NCI-H128 (cell line): ENCODE results near the gene MUC3A.
"Not testable (repeated sequence)": the region's sequence is repeated elsewhere in the genome, so short reads cannot be mapped to it uniquely, and the experiment has no call there.

ENCODE experiments used
- DNase-seq: peaks from one replicate; lab custom pipeline; 2025; ENCODE audit not compliant: unreplicated experiment; lab: John Stamatoyannopoulos, UW

The MUC3A gene, protein sequence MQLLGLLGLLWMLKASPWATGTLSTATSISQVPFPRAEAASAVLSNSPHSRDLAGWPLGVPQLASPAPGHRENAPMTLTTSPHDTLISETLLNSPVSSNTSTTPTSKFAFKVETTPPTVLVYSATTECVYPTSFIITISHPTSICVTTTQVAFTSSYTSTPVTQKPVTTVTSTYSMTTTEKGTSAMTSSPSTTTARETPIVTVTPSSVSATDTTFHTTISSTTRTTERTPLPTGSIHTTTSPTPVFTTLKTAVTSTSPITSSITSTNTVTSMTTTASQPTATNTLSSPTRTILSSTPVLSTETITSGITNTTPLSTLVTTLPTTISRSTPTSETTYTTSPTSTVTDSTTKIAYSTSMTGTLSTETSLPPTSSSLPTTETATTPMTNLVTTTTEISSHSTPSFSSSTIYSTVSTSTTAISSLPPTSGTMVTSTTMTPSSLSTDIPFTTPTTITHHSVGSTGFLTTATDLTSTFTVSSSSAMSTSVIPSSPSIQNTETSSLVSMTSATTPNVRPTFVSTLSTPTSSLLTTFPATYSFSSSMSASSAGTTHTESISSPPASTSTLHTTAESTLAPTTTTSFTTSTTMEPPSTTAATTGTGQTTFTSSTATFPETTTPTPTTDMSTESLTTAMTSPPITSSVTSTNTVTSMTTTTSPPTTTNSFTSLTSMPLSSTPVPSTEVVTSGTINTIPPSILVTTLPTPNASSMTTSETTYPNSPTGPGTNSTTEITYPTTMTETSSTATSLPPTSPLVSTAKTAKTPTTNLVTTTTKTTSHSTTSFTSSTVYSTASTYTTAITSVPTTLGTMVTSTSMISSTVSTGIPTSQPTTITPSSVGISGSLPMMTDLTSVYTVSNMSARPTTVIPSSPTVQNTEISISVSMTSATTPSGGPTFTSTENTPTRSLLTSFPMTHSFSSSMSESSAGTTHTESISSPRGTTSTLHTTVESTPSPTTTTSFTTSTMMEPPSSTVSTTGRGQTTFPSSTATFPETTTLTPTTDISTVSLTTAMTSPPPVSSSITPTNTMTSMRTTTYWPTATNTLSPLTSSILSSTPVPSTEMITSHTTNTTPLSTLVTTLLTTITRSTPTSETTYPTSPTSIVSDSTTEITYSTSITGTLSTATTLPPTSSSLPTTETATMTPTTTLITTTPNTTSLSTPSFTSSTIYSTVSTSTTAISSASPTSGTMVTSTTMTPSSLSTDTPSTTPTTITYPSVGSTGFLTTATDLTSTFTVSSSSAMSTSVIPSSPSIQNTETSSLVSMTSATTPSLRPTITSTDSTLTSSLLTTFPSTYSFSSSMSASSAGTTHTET (N-terminal part only)

DNA sequence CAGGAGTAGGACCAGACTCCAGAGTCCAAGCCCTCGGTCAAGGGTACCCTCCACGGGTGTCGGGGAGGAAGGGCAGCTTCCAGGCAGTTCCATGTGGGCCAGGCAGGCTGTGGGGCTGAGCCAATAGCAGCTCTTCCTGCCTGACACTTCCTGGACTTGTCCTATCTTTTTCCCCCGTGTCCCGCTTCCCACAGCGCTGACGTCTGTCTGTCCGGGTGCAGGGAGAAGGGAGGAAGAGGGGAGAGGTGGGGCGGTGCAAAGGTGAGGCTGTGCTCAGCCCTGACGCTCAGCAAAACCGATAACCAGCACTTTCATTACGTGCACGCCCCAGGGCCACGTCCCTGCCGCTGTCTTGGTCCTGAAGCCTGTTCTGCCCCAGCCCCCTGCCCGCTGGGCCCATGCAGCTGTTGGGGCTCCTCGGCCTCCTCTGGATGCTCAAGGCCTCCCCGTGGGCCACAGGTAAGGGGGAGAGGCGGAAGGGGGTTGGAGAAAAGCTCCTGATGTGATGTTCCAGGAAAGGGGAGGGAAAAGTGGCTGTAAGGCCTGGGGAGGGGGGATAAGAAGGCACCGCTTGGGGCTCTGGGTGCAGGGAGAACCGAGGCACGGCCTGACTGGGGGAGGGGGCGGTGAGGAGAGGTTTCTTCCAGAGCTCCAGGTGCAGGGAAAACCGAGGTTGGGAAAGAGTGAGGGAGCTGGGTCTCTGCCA is at the start of gene MUC3A:
MUC3A (plus strand) TSS at position 308 of the 706 bp plus-strand sequence; CDS start at position 399, 91 bp downstream.
- no peak for DNase-seq

DNA sequence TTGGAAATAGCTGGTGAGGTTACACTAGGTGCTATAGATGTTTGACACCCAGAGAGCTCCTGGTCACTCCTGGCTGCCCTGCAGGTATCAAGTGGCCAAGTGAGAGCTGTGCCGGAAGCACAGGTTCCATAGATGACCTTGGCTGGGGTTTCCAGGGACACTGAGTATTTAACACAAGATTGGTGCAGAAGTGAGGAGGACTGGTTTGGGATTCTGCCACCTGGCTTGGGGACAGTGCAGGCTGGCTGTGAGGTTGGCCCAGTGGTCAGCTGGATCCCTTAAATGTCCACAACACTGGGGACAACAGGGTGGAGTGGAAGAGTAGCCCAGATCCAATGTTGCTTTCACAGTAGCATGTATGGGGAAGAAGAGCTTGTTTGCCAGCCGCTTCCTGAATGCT is 48.4 kb upstream of the MUC3A start:
- no peak for DNase-seq

DNA sequence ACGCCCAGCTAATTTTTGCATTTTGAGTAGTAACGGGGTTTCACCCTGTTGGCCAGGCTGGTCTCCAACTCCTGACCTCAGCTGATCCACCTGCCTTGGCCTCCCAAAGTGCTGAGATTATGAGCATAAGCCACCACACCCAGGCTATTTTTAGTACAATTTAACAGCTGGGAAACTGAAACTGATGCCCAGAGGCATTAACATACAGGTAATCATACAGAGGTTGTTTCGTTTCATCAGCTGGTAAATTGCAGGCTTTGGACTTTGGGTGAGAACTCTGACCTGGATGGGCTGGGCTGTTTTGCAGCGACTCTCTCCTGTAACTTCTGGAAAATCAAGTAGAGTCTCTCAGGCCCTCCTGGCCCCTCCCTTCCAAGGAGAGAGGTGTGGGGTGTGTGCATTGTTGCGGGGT is 47.4 kb upstream of the MUC3A start:
- no peak for DNase-seq

DNA sequence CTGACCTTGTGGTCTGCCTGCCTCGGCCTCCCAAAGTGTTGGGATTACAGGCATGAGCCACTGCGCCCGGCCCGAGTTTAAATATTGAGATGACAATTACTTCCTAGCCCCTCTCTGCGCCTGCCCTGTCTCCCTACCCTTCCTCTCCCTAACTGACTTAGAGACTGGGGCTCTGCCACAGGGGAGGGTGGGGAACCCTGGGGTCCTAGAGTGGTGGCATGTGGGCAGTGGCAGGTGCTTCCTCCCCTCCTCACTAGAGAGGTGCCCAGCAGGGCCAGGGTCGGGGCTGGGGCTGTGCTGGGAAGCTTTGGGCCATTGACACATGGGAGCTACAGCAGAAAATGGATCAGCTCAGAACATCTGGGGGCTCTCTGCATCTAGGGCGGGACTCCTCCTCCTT is 46.7 kb upstream of the MUC3A start:
- no peak for DNase-seq

DNA sequence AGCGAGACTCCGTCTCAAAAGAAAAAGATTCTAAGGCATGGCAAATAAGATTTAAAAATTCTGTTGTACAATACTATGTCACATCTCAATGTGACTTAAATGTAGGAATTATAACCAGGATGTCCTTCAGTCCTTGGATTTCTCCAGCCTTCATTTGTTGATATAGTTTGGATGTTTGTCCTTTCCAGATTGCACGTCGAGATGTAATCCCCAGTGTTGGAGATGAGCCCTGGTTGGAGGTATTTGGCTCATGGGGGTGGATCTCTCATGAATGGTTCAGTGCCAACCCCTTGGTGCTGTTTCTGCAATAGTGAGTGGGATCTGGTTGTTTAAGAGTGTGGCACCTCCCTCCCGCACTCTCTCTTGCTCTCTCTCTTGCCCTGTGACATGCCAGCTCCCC is 40.8 kb upstream of the MUC3A start:
- DNase-seq: no peak

DNA sequence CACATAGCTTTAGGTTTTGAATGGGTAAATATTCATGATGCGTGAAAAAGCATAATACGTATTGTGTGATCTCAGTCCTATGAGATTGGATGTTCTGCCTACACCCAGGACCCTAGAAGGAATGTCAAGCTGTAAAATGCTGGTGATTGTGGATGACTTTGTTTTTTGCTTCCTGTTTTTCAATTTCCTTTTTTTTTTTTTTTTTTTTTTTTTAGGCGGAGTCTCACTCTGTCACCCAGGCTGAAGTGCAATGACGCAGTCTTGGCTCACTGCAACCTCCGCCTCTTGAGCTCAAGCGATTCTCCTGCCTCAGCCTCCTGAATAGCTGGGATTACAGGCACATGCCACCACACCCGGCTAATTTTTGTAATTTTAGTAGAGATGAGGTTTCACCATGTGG is 38.9 kb upstream of the MUC3A start:
- not testable (repeated sequence) for DNase-seq

DNA sequence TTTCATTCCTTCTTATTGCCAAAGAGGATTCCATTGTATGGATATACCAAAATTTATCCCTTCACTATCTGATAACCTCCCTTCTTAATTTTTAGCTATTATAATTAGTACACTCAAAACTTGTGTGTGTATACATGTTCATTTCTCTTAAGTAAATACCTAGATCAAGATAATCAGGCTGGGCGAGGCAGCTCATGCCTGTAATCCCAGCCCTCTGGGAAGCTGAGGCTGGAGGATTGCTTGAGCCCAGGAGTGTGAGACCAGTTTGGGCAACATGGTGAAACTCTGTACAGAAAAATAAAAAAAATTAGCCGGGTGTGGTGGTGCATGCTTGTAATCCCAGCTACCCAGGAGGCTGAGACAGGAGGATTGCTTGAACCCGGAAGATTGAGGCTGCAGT is 37.9 kb upstream of the MUC3A start:
- DNase-seq: no peak

DNA sequence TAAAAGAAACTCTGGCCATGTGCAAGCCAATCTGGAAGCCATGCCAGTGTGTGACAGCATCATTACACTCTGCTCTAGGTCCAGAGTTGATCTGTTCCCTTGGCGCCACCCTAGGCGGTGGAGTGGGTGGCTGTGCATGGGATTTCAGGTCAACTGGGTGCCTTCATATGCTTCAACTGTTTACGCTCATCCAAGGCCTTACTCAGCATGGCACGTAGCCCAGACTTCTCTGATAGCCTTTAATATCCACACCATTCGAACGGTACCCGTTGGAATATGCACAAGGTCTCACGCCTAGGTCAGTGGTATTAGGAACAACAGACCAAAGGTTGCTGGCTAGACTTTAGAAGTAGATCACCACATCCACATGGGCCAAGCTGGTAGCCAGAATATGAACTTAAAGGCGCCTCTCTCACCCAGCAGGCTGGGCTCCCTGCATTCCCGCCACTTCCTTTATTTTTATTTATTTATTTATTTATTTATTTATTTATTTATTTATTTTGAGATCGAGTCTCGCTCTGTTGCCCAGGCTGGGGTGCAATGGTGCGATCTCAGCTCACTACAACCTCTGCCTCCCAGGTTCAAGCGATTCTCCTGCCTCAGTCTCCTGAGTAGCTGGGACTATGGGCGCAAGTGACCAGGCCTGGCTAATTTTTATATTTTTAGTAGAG is 35.0 kb upstream of the MUC3A start:
- DNase-seq: no peak

DNA sequence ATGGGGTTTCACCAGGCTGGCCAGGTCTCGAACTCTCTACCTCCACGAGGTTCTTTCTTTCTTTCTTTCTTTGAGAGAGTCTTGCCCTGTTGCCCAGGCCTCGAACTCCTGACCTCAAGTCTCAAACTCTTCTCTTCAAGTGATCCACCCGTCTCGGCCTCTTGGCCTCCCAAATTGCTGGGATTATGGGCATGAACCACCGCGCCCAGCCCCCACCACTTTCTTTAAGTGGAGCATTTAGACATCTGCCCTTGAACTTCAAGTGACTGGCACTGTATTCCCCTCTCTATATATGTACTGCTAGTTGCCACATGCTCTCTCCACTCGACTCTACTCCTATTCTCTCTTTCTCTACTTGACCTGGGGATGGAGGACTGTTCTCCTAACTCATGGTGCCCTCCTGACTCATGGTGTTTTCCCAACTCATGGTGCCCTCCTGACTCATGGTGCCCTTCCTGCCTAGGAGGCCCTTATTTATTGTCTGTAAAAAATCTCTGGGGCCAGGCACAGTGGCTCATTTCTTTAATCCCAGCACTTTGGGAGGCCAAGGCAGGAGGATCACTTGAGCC is 34.4 kb upstream of the MUC3A start:
- no peak for DNase-seq

DNA sequence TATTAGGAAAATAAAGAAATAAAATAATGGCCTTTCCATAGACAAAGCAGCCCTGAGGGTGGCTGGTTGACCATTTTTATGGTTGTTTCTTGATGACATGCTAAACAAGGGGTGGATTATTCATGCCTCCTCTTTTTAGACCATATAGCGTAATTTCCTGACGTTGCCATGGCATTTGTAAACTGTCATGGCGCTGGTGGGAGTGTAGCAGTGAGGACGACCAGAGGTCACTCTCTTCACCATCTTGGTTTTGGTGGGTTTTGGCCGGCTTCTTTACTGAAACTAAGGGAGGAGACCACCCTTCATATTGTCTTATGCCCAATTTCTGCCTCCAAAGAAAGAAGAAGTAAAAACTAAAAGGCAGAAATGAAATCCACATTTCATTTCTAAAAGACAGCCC is 30.0 kb upstream of the MUC3A start:
- not testable (repeated sequence) for DNase-seq

DNA sequence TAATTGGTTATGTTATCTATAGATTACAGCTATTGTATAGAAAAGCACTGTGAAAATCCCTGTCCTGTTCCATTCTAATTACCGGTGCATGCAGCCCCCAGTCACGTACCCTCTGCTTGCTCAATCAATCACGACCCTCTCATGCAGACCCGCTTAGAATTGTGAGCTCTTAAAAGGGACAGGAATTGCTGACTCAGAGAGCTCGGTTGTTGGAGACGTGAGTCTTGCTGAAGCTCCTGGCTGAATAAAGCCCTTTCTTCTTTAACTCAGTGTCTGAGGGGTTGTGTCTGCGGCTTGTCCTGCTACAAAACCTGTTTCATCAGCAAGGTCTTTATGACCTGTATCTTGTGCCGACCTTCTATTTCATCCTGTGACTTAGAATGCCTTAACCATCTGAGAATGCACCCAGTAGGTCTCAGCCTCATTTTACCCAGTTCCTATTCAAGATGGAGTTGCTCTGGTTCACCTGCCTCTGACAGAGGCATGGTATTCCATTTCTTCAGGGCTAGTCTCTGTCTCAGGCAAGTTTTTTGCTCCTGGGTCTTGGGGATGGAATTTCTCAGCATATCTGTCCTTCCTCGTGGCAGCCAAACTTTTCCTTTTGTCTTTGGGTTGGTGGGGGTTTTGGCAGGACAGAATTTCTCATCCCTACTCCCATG is 29.4 kb upstream of the MUC3A start:
- not testable (repeated sequence) for DNase-seq

DNA sequence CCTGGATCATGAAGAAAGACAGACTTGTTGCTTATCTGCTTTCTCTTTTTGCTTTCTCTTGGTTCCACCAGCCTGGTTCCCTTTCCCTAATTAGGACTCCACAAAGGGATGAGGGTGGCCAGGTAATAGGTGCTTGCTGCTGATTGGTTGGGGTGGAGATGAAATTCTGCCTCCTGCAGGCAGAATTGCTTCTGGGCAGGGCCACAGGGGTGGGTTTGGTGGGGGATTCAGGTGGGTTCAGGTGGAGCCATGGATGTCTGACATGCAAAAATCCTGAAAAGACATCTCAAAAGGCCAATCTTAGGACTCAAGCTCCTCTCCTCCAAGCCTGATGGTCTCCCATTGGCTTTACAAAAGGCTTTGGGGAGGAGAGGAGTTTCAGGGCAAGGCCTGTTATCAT is 28.3 kb upstream of the MUC3A start:
- no peak for DNase-seq

DNA sequence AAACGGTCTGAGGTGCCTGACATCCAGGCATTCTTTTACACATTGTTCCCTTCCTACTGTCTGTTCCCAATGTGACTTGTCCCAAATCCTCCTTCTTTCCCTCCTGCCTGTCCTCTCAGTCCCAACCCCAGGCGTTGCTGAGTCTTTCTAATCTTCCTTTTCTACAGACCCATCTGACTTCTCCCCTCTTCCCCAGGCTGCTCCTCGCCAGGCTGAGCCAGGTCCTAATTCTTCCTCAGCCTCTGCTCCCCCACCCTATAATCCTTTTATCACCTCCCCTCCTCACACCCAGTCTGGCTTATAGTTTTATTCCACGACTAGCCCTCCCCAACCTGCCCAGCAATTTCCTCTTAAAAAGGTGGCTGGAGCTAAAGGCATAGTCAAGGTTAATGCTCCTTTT is 25.7 kb upstream of the MUC3A start:
- DNase-seq: not testable (repeated sequence)

DNA sequence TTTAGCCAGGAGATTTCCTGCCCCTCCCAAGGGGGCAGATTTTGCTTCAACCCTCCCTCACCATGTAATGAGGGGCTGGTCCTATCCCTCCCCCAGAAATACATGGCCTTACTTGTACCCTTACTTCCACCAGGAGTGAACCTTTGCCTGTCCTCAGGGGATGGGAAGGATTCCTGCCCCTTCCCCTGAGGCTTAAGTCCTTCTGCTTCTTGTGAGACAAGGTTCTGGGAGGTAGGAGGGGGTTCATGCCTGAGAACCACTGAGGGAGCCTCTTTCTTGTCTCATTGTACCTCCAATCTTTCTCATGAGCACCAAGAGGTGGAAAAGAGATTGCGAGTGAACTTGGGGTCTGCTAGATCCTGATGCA is 19.5 kb upstream of the MUC3A start:
- DNase-seq: no peak

DNA sequence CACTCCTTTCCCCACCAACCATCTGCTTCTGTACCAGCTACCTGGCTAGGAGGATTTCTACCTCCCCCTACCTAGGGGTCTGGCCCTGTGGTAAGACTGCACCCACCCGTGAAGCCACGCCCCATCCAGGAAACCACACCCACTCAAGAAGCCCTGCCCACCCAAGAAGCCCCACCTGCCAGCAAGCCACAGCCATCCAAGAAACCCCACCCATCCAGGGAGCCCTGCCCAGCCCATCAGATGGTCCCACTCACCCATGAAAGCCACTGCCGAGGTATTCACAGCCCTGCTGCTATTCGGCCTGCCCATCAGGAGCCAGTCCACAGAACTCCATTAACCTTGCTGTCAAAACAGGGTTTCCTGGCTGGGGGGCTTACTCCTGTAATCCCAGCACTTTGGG is 15.6 kb upstream of the MUC3A start:
- DNase-seq: no peak

DNA sequence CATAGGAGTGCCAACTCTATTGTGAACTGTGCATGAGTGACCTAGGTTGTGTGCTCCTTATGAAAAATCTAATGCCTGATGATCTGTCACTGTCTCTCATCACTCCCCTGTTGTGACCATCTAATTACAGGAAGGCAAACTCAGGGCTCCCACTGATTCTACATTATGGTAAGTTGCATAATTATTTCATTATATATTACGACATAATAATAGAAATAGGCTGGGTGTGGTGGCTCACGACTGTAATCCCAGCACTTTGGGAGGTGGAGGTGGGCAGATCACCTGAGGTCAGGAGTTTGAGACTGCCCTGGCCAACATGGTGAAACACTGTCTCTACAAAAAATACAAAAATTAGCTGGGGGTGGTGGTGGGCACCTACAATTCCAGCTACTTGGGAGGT is 14.0 kb upstream of the MUC3A start:
- DNase-seq: not testable (repeated sequence)

DNA sequence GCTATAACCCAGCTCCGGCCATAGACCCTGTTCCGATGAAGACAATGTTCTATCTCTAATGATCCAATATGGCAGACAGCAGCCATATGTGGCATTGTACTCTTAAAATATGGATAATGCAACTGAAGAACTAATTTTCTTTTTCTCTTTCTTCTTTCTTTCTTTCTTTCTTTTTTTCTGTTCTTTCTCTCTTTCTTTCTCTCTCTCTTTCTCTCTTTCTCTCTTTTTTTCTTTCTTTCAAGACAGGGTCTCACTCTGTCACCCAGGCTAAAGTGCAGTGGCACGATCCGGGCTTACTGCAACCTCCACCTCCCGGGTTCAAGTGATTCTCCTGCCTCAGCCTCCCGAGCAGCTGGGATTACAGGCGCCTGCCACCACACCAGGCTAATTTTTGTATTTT is 13.2 kb upstream of the MUC3A start:
- not testable (repeated sequence) for DNase-seq

DNA sequence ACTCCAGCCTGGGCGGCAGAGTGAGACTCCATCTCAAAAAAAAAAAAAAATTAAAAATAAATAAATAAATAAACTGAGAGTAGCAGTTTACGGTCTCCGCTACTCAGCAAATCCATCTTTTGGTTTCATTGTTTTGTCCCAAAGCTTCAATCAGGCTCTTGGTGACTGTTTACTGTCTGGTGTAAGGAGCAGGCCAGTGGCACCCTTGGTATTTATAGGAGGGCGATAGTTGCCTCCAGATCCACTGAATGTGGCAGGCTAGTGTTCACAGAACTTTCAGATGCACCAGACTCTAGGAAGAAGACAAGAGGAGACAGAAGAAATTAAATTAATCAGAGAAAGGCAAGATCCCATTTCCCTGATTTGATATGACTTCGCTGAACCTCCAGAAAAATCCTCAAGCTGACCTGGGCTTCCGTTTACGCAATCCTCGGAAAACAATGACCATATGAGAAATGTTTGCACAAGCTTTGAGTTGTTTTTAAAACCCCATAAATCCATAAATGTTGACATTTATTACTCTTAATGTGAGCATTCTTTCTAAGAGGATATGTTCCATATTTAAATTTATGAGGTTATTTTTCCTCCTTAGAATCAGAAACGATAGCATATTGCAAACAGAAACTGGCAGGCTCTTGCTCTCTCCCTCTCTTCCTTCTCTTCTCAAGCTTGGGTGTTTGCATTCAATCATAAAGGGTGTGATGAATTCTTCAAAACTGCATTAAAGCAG is 7.1 kb upstream of the MUC3A start:
- DNase-seq: no peak

DNA sequence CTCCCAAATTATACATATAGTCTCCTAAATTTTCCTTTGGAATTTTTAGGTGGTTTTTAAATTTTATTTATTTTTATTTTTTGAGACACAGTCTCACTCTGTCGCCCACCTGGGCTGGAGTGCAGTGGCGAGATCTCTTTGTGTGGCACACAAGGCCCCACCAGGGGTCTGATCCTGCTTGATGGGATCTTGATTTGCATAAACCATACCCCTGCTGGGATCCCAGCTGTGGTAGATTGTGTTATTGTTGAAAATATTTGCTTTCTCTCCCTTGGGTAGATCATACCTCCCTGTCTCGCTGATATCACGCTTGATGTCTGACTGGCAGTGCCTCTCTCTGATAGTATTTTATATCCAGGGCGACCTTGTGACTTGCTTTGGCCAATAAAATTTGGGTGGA is 5.6 kb upstream of the MUC3A start:
- no peak for DNase-seq
